ENCODE measurements around the gene ABO. TPM values are rescaled to one million over a fixed set of nuclear protein-coding genes. Genes with fewer than 3 reads are reported as not detected.
"Not testable (repeated sequence)": the region's sequence is repeated elsewhere in the genome, so short reads cannot be mapped to it uniquely, and the experiment has no call there.

Gene ABO
- total RNA-seq, 2 donors from 2014 or later = 1.7 to 2.1 TPM

DNA sequence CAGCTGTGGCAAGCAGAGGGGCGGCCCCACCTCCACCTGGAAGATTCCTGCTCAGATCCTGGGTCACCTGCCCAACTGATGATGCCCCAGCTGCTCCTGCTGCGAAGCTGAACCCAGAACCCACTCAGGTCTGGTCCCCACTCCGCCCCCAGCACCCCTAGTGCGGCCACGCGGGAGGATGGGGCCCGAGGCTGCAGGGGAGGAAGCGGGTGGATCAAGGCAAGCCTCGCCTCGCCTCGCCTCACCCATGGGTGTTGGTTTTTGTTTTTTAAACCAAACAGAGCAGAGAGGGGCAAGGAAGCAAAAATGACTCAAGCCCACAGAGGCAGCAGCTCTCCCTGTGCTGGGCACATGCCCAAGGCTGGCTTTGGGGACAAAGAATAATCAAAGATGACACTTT is 23.2 kb downstream of the ABO start:
- DNase-seq = no peak
- ATAC-seq = peak in 1 of 2 donors; percentile 34
- intact Hi-C loops (cut with DNase I) = no loop called here

DNA sequence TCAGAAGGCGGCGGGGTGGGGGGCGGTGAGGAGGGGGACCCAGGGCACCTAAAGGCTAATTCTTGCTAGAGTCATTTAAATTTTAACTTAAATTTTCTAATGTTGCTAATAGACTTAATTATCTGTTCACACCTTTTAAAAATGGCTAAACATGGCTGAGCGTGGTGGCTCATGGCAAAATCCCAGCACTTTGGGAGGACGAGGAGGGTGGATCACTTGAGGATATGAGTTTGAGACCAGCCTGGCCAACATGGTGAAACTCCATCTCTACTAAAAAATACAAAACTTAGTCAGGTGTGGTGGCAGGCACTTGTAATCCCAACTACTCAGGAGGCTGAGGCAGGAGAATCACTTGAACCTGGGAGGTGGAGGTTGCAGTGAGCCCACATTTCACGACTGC is 23.8 kb downstream of the ABO start:
- intact Hi-C loops (cut with DNase I); ATAC-seq; DNase-seq: not testable (repeated sequence)

DNA sequence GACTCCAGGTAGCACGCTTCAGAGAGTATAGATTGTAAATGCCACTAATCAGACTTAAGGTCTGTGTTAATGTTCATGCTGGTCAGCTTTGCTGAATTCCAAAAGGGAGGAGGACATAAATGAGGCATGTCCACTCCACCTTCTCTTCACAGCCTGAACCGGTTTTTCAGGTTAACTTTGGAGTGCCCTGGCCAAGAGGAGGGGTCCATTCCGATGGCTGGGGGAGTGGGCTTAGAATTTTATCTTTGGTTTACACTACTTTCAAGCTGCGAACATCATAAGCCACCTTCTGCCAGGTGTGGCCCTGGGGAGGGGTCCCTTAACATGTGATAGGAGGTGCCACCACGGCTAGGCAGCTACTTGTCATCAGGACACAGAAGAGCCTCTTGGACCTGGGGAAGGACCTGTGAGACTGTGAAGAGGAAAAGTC is 24.2 kb downstream of the ABO start:
- DNase-seq (no peak), ATAC-seq (no peak)
- intact Hi-C loops (cut with DNase I) = no loop called here

DNA sequence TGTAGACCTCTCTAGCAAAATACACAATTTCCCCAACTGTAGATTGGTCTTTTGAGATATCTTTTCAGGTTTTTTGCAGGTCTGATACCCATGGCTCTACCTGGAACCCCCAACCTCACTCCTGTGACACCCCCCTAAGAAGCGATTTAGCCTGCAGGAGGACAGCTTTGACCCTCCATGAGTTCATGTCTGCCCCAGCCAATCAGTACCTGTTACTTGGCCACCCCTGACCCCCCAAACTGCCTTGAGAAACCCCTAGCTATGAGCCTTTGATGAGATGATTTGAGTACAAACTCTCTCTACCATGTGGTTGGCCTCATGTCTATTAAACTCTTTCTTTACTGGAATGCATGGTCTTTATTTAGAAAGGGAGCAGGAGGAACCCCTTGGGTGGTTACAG is 25.7 kb downstream of the ABO start:
- DNase-seq (no peak), ATAC-seq (no peak)
- intact Hi-C loops (cut with DNase I) = no loop called here

DNA sequence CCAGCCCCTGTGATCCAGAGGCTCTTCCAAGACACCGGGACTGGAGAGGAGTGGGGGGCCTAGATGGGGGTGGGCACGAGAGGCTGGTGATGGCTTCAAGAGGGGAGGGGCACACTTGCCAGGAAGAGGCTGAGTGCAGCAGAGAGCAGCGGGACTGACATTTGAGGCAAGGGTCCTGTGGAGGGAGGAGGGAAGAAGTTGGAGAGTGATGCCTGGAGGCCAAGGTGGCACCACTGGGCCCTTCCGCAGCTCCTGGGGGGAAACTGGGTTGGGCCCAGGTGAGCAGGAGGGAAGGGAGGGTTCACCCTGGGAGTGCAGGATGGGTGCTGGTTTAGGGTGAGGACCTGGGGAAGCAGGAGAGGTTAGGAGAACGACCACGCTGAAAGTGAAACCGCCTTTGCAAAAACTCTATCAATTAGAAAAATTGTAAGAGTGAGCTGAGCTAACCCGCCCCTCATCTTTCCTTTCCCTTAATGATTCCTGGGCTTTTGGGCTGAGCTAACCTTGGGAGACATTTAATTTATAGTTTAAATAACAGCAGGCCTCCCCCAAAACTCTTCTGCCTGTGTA is 26.2 kb downstream of the ABO start:
- no peak for ATAC-seq
- intact Hi-C loops (cut with DNase I) = no loop called here
- no peak for DNase-seq

DNA sequence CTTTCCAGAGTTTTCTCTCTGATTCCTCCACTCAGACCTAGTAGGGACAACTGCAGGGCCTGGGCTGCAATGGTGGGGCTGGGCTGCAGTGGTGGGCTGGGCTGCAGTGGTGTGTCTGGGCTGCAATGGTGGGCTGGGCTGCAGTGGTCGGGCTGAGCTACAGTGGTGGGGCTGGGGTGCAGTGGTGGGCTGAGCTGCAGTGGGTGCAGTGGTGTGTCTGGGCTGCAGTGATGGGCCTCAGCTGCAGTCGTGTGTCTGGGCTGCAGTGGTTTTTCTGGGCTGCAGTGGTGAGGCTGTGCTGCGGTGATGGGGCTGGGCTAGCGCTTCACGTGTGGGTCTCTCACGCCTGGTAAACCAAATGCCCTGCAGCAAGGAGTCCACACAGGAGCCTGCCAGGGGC is 27.4 kb downstream of the ABO start:
- ATAC-seq (no peak), DNase-seq (no peak)
- intact Hi-C loops (cut with DNase I) = no loop called here

DNA sequence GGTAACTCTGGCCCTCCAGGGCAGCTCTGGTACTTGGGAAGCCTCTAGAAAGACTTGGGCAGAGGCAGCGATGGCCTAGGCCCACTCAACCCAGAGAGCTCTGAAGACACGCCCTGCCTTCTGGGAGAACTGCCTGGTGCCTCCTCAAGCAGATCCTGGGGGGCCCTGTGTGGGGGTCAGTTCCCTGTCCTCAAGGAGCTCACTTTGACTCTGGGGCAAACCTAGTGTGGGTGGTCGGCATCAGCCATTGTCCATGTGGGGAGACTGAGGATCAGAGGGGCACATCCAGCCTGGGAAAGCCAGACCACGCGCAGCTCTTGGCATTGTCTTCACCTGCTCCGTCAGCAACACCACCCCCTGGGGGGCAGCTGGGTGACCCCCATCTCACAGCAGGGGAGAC is 28.0 kb downstream of the ABO start:
- DNase-seq = no peak
- no peak for ATAC-seq
- intact Hi-C loops (cut with DNase I) = no loop called here

DNA sequence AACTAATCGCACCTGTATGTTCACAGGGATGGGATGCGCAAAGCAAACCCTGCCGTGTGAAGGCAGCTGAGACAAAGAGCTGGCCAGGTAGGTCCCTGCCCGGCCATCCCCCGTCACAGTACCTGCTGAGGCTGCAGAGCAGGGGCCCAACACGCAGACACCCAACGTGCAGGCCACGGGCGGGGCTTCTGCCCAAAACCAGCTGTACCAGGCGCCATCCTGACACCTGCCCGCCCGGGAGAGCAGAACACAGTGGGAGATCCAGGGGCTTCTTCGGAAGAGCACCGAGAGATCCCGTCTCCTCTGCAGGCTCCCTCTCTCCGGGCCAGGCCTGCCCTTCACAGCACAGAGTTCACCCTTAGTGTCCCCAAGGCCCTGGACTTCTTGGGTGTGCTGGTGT is 28.4 kb downstream of the ABO start:
- ATAC-seq = no peak
- intact Hi-C loops (cut with DNase I) = no loop called here
- DNase-seq = no peak

DNA sequence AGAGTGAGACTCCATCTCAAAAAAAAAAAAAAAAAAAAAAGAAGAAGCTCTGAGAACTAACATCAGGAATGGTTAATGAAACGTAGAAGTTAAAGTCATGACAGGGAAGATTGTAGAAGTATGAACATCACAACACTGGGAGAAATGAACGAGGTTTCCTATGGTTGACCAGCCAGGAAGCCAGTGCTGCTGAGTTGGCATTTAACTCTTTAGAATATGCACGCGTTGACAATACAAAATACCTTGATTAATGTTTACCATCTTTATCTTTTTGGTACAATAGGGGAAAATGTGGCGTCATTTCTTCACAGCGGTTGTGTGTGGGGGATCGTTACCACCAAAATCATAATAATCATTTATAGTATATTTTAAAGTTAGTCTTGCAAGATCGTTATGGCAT is 32.0 kb downstream of the ABO start:
- no peak for DNase-seq
- intact Hi-C loops (cut with DNase I) = no loop called here

DNA sequence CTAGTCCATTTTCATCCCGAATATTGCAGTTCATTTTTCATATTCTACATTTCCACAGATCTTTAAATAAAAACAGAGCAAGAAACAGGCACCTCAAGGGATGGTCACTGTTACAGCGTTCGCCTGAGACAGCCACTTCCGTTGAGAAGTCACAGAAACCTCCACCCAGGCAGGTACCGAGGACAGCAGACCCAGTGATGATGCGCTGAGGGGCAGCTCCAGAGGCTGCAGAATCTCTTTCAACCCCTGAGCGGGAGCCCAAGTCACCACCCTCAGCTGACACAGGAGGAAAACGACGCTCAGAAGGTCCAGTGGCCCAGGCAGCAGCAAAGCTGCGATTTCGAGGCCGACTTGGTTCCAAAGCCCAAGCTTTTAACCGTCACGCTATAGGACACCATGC is 32.8 kb downstream of the ABO start:
- ATAC-seq = no peak
- DNase-seq = no peak
- intact Hi-C loops (cut with DNase I) = no loop called here

More for the DNA sequence above, 32.0 kb downstream of the ABO start:
- no peak for ATAC-seq

DNA sequence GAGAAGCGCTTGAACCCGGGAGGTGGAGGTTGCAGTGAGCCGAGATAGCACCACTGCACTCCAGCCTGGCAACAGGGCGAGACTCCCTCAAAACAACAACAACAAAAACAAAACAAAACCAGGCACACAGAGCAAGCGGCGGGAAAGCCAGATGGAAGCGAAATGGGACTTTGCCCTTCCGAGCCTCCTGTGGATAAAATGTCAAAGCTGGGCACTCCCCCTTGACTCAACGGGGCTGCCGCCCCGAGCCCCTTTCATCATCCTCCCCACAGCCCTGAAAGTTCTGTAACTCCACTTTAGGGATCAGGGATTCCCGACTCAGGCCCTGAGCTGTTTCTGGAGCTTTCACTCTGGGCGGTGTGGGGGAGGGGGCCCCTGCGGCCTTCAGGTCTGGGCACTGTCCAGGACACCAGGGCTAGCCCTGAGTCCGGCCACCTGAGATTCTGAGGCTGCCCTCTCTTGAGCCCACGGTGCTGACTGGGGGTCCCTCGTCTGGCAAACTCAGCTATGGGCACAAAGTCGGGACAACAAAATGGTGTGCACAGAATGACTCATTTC is 35.4 kb downstream of the ABO start:
- intact Hi-C loops (cut with DNase I) = no loop called here
- ATAC-seq = no peak
- no peak for DNase-seq

DNA sequence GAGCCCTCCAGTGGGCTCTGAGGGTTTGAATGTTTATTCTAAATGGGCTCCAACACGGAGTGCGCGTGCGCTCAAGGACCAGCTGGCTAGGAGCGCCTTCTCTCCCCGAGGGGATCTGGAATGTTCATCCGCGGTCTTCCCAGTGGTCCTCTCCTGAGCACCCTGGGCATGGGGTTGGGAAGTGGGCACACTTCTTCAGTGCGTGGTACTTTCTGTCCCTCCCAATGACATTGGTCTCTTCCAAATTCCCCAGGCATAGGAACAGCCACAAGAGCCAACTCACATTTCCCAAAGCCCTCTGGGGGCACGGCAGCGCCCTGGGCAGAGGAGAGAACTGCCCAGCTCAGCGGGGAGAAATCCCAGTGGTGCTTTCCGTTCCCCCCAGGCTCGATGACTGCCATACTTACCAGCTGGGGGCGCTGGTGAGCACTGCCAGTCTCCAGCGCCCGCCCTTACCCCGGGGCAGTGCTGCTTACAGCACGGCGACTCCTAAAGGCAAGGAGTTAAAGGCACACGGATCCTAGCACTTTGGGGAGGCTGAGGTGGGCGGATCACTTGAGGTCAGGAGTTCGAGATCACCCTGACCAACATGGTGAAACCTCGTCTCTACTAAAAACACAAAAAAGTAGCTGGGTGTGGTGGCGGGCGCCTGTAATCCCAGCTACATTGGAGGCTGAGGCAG is 36.0 kb downstream of the ABO start:
- peak; percentile 76 for DNase-seq

DNA sequence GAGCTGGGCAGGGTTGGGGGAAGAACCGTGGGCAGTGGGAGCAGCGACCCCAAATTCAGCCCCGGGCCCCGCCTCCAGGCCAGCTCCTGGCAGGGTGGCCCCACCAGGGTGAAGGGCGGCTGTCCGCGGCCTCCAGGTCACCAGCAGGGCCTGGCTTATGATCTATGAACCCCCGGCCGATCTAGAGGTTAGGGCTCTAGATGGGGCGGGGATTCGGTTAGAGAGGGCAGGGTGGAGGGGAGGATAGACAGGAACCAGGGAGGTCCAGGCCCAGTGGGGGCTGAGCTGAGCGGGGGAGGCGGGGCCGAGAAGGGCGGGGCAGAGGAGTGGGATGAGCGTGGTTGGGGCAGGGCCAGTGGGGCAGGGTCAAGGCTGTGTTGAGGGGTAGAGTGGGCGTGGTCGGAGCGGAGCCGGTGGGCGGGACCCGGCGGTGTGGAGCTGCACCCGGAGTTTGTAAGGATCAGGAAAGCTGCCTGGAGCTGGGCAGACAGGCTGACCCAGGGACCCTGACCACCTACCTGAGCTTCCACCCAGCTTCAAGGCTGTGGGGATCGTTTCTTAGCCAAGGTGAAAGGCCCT is 36.6 kb downstream of the ABO start:
- ATAC-seq (peak; percentile 92 to 98), DNase-seq (peak; percentile 93)
- intact Hi-C loops (cut with DNase I) = no loop called here

More for the DNA sequence above, 36.0 kb downstream of the ABO start:
- intact Hi-C loops (cut with DNase I) = no loop called here
- ATAC-seq = peak; percentile 76 to 85

DNA sequence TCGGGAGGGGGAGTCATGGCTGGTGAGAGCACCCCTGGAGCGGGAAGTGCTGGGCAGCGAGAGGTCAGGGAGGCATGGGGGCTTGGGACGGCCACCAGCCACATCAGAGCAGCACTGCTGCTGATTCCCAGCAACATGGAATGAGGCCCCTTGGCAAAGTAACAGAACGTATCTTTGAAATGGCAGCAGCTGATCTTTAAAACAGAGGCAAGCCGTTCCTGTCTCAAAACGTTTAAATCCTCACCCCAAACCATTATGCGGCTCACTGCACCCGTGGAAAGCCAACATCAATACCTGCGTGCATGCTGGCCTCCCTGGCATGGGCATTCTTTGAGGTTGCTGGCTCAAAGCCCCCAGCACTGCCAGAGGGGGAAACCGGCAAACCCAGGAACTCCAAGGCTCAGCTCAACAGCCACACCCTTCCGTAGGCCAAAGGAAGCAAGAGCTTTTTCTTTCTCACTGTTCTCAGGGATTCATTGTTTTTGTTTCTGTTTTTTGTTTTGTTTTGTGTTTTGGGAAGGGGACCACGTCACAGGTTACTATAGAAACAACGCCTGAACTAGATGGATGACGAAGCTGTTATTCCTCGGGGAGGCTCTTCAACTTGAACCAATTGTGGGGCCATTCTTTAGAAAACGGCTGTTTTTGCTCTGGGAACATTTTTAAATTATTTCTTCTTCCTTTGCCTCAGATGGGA is 37.8 kb downstream of the ABO start:
- no peak for DNase-seq
- peak; percentile 6 to 13 for ATAC-seq
- intact Hi-C loops (cut with DNase I) = no loop called here

DNA sequence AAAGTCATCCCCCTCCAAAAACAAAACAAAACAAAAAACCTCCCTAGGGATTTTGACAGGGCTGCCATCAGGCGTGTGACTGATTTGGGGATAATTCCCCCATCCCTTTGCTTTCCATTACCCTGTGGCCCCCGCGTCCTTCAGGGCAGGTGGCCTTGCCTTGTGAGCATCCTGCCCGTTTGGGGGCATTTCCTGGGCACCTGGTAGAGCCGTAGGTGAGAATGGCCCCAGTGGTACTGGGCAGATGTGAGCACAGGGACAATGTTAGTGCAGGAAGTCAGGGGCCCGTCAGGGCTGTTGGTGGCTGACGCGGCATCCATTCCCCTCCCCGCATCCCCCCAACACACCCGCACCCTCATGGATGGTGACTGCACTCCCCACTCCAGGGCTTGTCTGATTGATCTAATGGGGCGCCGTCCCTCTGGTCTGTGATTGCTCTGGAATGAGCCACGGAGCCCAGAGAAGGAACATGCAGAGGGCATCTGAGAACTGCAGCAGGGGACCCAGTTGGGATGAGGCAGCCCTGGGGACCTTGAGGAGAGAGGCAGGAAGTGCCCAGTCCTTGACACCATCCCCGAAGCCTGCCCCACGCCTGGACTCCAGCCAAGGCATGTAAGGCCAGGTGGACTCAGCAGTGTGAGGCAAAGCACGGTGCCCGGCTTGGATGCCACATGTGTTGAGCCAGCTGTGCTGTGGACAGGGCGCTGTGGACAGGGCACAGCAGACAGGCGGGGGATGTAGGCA is 38.5 kb downstream of the ABO start:
- DNase-seq; intact Hi-C loops (cut with DNase I); ATAC-seq: not testable (repeated sequence)

DNA sequence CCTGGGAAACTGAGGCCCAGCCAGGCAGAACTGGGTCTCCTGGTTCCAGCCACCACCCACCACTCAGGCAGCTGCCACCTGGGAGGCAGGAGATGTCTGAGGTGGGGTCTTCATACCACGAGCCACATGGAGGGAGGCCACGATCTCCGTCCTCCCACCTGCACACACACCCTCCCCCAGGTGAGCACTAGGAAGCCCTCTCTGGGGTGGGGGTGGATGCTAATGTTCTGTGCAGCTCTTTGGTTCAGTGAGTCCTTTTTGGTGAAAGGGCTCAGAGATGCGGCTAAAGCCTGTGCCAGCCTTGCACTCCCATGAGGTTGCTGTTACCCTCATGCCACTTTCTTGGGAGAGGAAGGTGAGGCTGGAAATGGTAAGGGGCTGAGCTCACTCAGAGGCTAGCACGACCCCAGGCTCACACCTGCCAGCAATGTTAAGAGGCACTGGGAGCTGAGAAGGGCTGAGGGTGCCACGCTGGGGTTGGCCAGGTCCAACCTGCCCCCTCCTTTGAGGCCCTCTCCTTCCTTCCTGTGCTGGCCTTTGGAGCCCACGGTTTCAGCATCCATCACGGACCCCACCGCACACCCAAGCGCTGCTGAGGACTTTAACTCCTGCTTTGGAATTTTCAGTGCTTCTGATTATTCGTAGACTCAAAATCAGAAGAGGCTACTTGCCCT is 39.3 kb downstream of the ABO start:
- DNase-seq (no peak), ATAC-seq (no peak)
- intact Hi-C loops (cut with DNase I) = no loop called here

DNA sequence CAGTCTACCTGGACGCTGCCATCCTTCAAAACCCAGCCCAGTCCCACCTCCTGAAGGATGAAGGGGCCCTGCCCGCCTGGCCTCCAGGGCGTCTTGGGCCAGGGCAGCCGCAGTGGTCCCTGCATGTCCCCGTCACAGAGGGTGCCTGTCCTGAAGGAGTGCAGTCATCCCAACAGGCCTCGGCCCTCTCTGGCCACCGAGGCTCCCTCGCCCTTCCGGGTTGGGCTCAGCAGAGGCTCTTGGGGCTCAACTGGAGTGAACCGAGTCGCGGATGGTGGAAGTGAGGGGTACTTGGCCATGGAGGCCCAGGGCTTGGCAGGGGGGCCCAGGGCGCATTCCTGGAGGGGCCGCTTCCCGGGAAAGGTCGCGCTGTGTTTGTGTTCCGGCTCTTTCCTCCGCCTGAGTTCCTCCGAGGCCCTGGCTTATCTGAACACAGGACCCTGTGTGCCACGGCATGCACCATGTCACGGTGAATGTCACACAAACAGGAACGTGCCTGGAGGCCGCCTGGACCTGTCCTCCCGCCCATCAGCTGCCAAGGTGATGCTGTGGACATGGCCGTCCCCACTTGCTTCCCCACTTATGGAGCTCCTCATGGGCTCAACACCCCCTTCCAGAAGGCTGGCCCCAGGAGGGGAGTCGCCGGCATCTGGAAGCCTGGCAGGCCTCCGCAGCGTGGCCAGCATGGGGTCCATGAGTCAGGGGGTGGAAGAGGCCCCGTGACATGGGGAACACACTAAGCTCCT is 40.3 kb downstream of the ABO start:
- DNase-seq = no peak
- ATAC-seq = no peak
- intact Hi-C loops (cut with DNase I) = no loop called here
